ENCODE data around the gene ZNRF3. TPM values are rescaled to one million over a fixed set of nuclear protein-coding genes. Genes with fewer than 3 reads are reported as not detected.
A peak's percentile ranks its signal among the peaks of the same experiment; 100 is the strongest.
"Not testable (repeated sequence)": the region's sequence is repeated elsewhere in the genome, so short reads cannot be mapped to it uniquely, and the experiment has no call there.

ZNRF3 gene
- total RNA-seq, 3 donors from 2014 or later, result 5.5 to 10.6 (median 5.8) TPM

- Histone ChIP-seq H3K4me3 (no peak overlapping the region), H3K4me1 (ENCODE audit: low read depth) (peaks cover 16% of the 10 kb centered on the region), H3K9me3 (no peaks in the 10 kb centered on the region), H3K36me3 (ENCODE audit: low read depth) (no peaks in the 10 kb centered on the region)
- DNase-seq (peak in 2 of 3 donors; percentile 44 to 58), ATAC-seq (peak; percentile 26)
- no peak for TF ChIP-seq CTCF (IDR thresholded peaks at IDR 0.05)
- intact Hi-C loops (cut with DNase I, micrococcal nuclease), result no loop called here
Measured at GRCh38 chr22:28885939-28886338, 2.6 kb downstream of the ZNRF3 start.

- H3K4me3 ChIP-seq; intact Hi-C loops (cut with DNase I, micrococcal nuclease); ATAC-seq; H3K9me3 ChIP-seq; DNase-seq; H3K36me3 ChIP-seq (ENCODE audit: low read depth): not testable (repeated sequence)
- H3K4me1 ChIP-seq (ENCODE audit: low read depth), result peaks cover 16% of the 10 kb centered on the region
Measured at GRCh38 chr22:28886679-28887078, 3.3 kb downstream of the ZNRF3 start.

- no peaks in the 10 kb centered on the region for H3K36me3 ChIP-seq (ENCODE audit: low read depth)
- intact Hi-C loops (cut with DNase I, micrococcal nuclease), result no loop called here
- TF ChIP-seq CTCF (IDR thresholded peaks at IDR 0.05), result no peak
Measured at GRCh38 chr22:28887725-28888459, 4.5 kb downstream of the ZNRF3 start.

GRCh38 chr22:28889478-28890024 lies 6.2 kb downstream of the ZNRF3 start:
- DNase-seq (no peak), ATAC-seq (no peak)
- Histone ChIP-seq H3K9me3 (no peaks in the 10 kb centered on the region), H3K4me1 (ENCODE audit: low read depth) (peaks cover 23% of the 10 kb centered on the region), H3K36me3 (ENCODE audit: low read depth) (no peaks in the 10 kb centered on the region), H3K4me3 (no peak overlapping the region)
- no peak for TF ChIP-seq CTCF (IDR thresholded peaks at IDR 0.05)
- intact Hi-C loops (cut with DNase I, micrococcal nuclease), result no loop called here

More at GRCh38 chr22:28887725-28888459, 4.5 kb downstream of the ZNRF3 start:
- DNase-seq (no peak), ATAC-seq (no peak)
- H3K9me3 ChIP-seq, result no peaks in the 10 kb centered on the region
- peaks cover 22% of the 10 kb centered on the region for H3K4me1 ChIP-seq (ENCODE audit: low read depth)
- no peak overlapping the region for H3K4me3 ChIP-seq

- DNase-seq (no peak), ATAC-seq (no peak)
- Histone ChIP-seq H3K9me3 (no peaks in the 10 kb centered on the region), H3K4me1 (ENCODE audit: low read depth) (peaks cover 18% of the 10 kb centered on the region), H3K4me3 (no peak overlapping the region), H3K36me3 (ENCODE audit: low read depth) (no peaks in the 10 kb centered on the region)
- intact Hi-C loops (cut with DNase I, micrococcal nuclease), result no loop called here
- TF ChIP-seq CTCF (IDR thresholded peaks at IDR 0.05), result no peak
Measured at GRCh38 chr22:28891156-28891733, 7.9 kb downstream of the ZNRF3 start.

GRCh38 chr22:28892175-28892731 lies 8.9 kb downstream of the ZNRF3 start:
- H3K36me3 ChIP-seq (ENCODE audit: low read depth), result no peaks in the 10 kb centered on the region
- H3K4me3 ChIP-seq, result no peak overlapping the region
- H3K9me3 ChIP-seq, result no peaks in the 10 kb centered on the region
- no peak for TF ChIP-seq CTCF (IDR thresholded peaks at IDR 0.05)
- intact Hi-C loops (cut with DNase I, micrococcal nuclease), result no loop called here
- DNase-seq (no peak), ATAC-seq (peak; percentile 69)
- H3K4me1 ChIP-seq (ENCODE audit: low read depth), result peaks cover 13% of the 10 kb centered on the region

Data from mucosa of descending colon (tissue), 3 donors.